Astrocyte of the spinal cord (primary cell): Measurements from ENCODE around the gene CBLIF.

Experiments
- DNase-seq: peaks from one replicate; pipeline ENCODE4 v3.0.0; 2011; ENCODE audit warnings: low read depth, low spot score
- H3K4me3 ChIP-seq: 2 replicates; pipeline ENCODE4 v1.5.1; 2011; ENCODE audit warnings: low read depth, mild to moderate bottlenecking, low read length, moderate library complexity
- CTCF ChIP-seq: IDR thresholded peaks from 2 replicates; pipeline ENCODE4 v1.5.1; 2012; ENCODE audit warnings: low read depth, mild to moderate bottlenecking, low read length, inconsistent platforms
- in situ Hi-C: cut with HindIII; loops from 2 replicates; pipeline ENCODE4 v1.10.0; 2017; ENCODE audit warnings: low sequenced_read_pairs

CBLIF gene

GRCh38 chr11:59877784-59878183 is 32.5 kb upstream of the CBLIF start:
- DNase-seq = no peak
- H3K4me3 ChIP-seq = no peak overlapping the region
- in situ Hi-C loops = no loop called here
- no peak for TF ChIP-seq CTCF

- no peak for TF ChIP-seq CTCF
- in situ Hi-C loops = no loop called here
- no peak for DNase-seq
- H3K4me3 ChIP-seq = no peak overlapping the region
Observed at GRCh38 chr11:59877325-59877724, 32.0 kb upstream of the CBLIF start.

GRCh38 chr11:59875856-59876519 is 30.7 kb upstream of the CBLIF start:
- TF ChIP-seq CTCF = no peak
- DNase-seq = no peak
- in situ Hi-C loops = no loop called here
- H3K4me3 ChIP-seq = no peak overlapping the region

- TF ChIP-seq CTCF = no peak
- in situ Hi-C loops = no loop called here
- DNase-seq = no peak
- no peak overlapping the region for H3K4me3 ChIP-seq
Observed at GRCh38 chr11:59872076-59872475, 26.8 kb upstream of the CBLIF start.

- no peak overlapping the region for H3K4me3 ChIP-seq
- no peak for TF ChIP-seq CTCF
- no peak for DNase-seq
- in situ Hi-C loops = no loop called here
Observed at GRCh38 chr11:59867946-59868345, 22.6 kb upstream of the CBLIF start.

GRCh38 chr11:59866836-59867235 is 21.5 kb upstream of the CBLIF start:
- DNase-seq = no peak
- in situ Hi-C loops = no loop called here
- no peak overlapping the region for H3K4me3 ChIP-seq
- no peak for TF ChIP-seq CTCF
